ENCODE results near the gene SLC38A1. TPM values are rescaled to one million over a fixed set of nuclear protein-coding genes. Genes with fewer than 3 reads are reported as not detected.
A peak's percentile ranks its signal among the peaks of the same experiment; 100 is the strongest.
"Not testable (repeated sequence)": the region's sequence is repeated elsewhere in the genome, so short reads cannot be mapped to it uniquely, and the experiment has no call there.

Gene SLC38A1
- total RNA-seq, 4 donors from 2014 or later: 173 to 200 (median 193) TPM

- Histone ChIP-seq H3K9me3 (no peaks in the 10 kb centered on the region), H3K27me3 (no peaks in the 10 kb centered on the region), H3K4me1 (peaks cover 49 to 83% (median 79%) of the 10 kb centered on the region in 4 donors), H3K36me3 (peaks cover 0 to 15% (median 3%) of the 10 kb centered on the region in 4 donors), H3K27ac (replicated peaks in 1 of 4) (peak overlapping the region in 2 of 4 donors; percentile 39 to 46), H3K4me3 (no peak overlapping the region)
- intact Hi-C loops (cut with DNase I): no loop called here
- 85% methylated on average over 2 of the region's 2 CpGs for WGBS
- no peak for DNase-seq (ENCODE audit: extremely low spot score)
- TF ChIP-seq EP300 (IDR thresholded peaks at IDR 0.05) (no peak), CTCF (IDR thresholded peaks at IDR 0.05) (no peak), POLR2A (IDR thresholded peaks at IDR 0.05; ENCODE audit: low read depth) (no peak), POLR2AphosphoS5 (IDR thresholded peaks at IDR 0.05) (no peak)
Measured at GRCh38 chr12:46258129-46258528, 10.7 kb downstream of the SLC38A1 start.

GRCh38 chr12:46256942-46257341 lies 11.9 kb downstream of the SLC38A1 start:
- Histone ChIP-seq H3K27ac (replicated peaks in 1 of 4) (peak overlapping the region; percentile 39 to 54 (median 50)), H3K4me1 (peaks cover 42 to 75% (median 69%) of the 10 kb centered on the region in 4 donors), H3K36me3 (peaks cover 0 to 21% (median 4%) of the 10 kb centered on the region in 4 donors), H3K9me3 (no peaks in the 10 kb centered on the region), H3K27me3 (no peaks in the 10 kb centered on the region), H3K4me3 (no peak overlapping the region)
- intact Hi-C loops (cut with DNase I): no loop called here
- TF ChIP-seq EP300 (IDR thresholded peaks at IDR 0.05) (no peak), CTCF (IDR thresholded peaks at IDR 0.05) (no peak), POLR2AphosphoS5 (IDR thresholded peaks at IDR 0.05) (no peak), POLR2A (IDR thresholded peaks at IDR 0.05; ENCODE audit: low read depth) (no peak)
- 74% methylated on average over 3 of the region's 3 CpGs for WGBS
- DNase-seq (ENCODE audit: extremely low spot score): no peak

GRCh38 chr12:46253544-46254162 lies 15.2 kb downstream of the SLC38A1 start:
- H3K4me3 ChIP-seq: no peak overlapping the region
- intact Hi-C loops (cut with DNase I): no loop called here
- 98% methylated on average over 2 of the region's 2 CpGs for WGBS
- DNase-seq (ENCODE audit: extremely low spot score): no peak
- peaks cover 0 to 21% (median 4%) of the 10 kb centered on the region in 4 donors for H3K36me3 ChIP-seq
- no peaks in the 10 kb centered on the region for H3K9me3 ChIP-seq
- H3K27ac ChIP-seq (replicated peaks in 1 of 4): no peak overlapping the region
- no peak for TF ChIP-seq EP300 (IDR thresholded peaks at IDR 0.05)
- TF ChIP-seq POLR2A (IDR thresholded peaks at IDR 0.05; ENCODE audit: low read depth): no peak
- no peak for TF ChIP-seq CTCF (IDR thresholded peaks at IDR 0.05)
- TF ChIP-seq POLR2AphosphoS5 (IDR thresholded peaks at IDR 0.05): no peak
- H3K27me3 ChIP-seq: no peaks in the 10 kb centered on the region
- H3K4me1 ChIP-seq: peaks cover 21 to 43% (median 42%) of the 10 kb centered on the region in 4 donors

GRCh38 chr12:46251994-46252393 lies 16.8 kb downstream of the SLC38A1 start:
- H3K4me3 ChIP-seq; DNase-seq (ENCODE audit: extremely low spot score); intact Hi-C loops (cut with DNase I); H3K9me3 ChIP-seq; H3K27me3 ChIP-seq; H3K27ac ChIP-seq (replicated peaks in 1 of 4): not testable (repeated sequence)
- Histone ChIP-seq H3K36me3 (peaks cover 0 to 21% (median 4%) of the 10 kb centered on the region in 4 donors), H3K4me1 (peaks cover 9 to 28% (median 26%) of the 10 kb centered on the region in 4 donors)
- WGBS: 96% methylated on average over 5 of the region's 5 CpGs

- 84% methylated on average over 4 of the region's 4 CpGs for WGBS
- H3K27me3 ChIP-seq; DNase-seq (ENCODE audit: extremely low spot score); H3K9me3 ChIP-seq; intact Hi-C loops (cut with DNase I); H3K4me3 ChIP-seq; H3K27ac ChIP-seq (replicated peaks in 1 of 4): not testable (repeated sequence)
- Histone ChIP-seq H3K4me1 (peaks cover 0 to 28% (median 21%) of the 10 kb centered on the region in 4 donors), H3K36me3 (peaks cover 0 to 21% (median 4%) of the 10 kb centered on the region in 4 donors)
Measured at GRCh38 chr12:46249960-46250359, 18.9 kb downstream of the SLC38A1 start.

Measured in esophagus muscularis mucosa (tissue), 4 donors.